ENCODE measurements around the gene SIX1.

SIX1 gene

GRCh38 chr14:60632257-60632656, 17.0 kb downstream of the SIX1 start:
- Mint-ChIP-seq H3K27me3 (peaks cover 20% of the 10 kb centered on the region), H3K4me1 (peaks cover 10% of the 10 kb centered on the region), H3K9me3 (no peaks in the 10 kb centered on the region), H3K27ac (ENCODE audit: low read depth) (no peak overlapping the region), H3K36me3 (ENCODE audit: insufficient read depth) (no peaks in the 10 kb centered on the region), H3K4me3 (peak overlapping the region; percentile 31)
- DNase-seq (ENCODE audit: low spot score in 2 of 2) = no peak
- ATAC-seq (replicated peaks; ENCODE audit: extremely low read depth, poor library complexity, severe bottlenecking) = peak; percentile 43

DNA sequence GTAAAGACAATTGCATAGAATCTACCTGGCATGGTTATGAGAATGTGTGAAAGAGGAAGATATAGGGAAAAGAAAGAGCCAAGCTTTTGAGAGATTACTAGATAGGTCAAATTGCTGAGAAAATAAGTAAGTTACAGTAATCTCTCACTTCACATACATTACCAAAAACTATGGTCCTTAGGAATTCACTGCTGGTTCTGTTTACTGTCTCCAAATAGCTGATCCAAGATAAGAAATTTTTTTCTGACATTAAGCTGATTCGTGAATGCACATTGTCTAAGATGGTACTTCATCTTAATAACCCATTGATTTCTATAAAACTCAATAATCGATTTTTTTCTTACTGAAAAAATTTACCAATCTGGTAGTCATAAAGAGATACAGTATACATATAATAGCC, 17.4 kb downstream of the SIX1 start:
- Mint-ChIP-seq H3K9me3 (no peaks in the 10 kb centered on the region), H3K4me3 (no peak overlapping the region), H3K27me3 (peaks cover 16% of the 10 kb centered on the region), H3K36me3 (ENCODE audit: insufficient read depth) (no peaks in the 10 kb centered on the region), H3K27ac (ENCODE audit: low read depth) (no peak overlapping the region), H3K4me1 (peaks cover 10% of the 10 kb centered on the region)
- ATAC-seq (replicated peaks; ENCODE audit: extremely low read depth, poor library complexity, severe bottlenecking) (no peak), DNase-seq (ENCODE audit: low spot score in 2 of 2) (no peak)

DNA sequence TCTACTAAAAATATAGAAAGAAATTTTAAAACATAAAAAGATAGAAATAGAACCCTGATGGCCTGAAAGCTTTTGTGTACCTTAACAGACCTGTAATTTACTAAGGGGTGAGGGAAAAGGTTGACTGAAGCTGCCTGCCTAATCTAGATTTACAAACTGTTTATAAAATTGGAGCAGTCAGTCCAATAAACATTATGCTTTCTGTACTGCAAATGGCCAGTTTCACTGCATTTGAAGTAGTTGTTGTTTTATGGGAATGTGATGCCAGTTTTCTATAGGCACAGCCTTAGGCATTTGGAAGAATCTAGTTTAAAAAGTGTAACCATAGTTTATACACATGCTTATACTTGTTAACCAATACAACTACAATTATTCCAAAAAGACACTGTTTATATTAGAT, 19.1 kb downstream of the SIX1 start:
- Mint-ChIP-seq H3K36me3 (ENCODE audit: insufficient read depth) (no peaks in the 10 kb centered on the region), H3K4me3 (no peak overlapping the region), H3K27me3 (peaks cover 4% of the 10 kb centered on the region), H3K27ac (ENCODE audit: low read depth) (no peak overlapping the region), H3K9me3 (no peaks in the 10 kb centered on the region), H3K4me1 (peaks cover 10% of the 10 kb centered on the region)
- no peak for ATAC-seq (replicated peaks; ENCODE audit: extremely low read depth, poor library complexity, severe bottlenecking)
- DNase-seq (ENCODE audit: low spot score in 2 of 2) = no peak

DNA sequence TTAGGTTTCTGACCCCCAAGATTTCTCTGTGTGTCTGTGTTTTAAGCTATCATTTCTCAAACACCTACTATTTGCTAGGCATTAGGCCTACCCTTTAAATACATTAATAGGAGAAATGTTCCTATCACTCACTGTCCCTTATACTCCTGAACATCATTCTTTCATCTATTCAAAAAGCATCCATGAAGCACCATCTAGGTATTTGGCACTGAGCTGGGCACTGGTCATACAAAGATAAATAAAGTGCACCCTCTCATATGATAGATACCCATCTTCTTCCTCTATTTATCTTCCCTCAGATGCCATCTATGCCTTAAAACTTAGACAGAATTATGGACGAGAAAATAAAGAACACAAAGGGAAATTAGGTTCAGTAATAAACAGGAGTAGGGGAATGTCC, 20.4 kb downstream of the SIX1 start:
- Mint-ChIP-seq H3K27ac (ENCODE audit: low read depth) (no peak overlapping the region), H3K4me1 (peaks cover 10% of the 10 kb centered on the region), H3K4me3 (no peak overlapping the region), H3K36me3 (ENCODE audit: insufficient read depth) (no peaks in the 10 kb centered on the region), H3K27me3 (peaks cover 17% of the 10 kb centered on the region), H3K9me3 (no peaks in the 10 kb centered on the region)
- no peak for DNase-seq (ENCODE audit: low spot score in 2 of 2)
- no peak for ATAC-seq (replicated peaks; ENCODE audit: extremely low read depth, poor library complexity, severe bottlenecking)

DNA sequence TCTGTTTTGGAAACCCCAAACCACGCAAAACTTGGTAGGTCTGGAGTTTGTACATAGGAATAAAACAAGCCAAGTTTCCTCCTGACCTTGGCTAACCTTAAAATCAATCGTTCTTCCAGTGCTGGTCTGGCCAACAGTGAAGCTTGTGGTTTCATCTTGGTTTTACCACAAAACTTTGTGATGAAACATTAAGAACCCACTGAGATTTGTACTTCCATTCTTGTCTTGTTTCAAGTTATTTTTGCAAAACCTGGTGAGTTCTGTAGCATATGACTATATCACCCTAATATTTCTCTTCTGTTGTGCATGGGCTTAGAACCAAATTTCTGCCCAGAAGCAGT, 26.4 kb downstream of the SIX1 start:
- Mint-ChIP-seq H3K36me3 (ENCODE audit: insufficient read depth) (no peaks in the 10 kb centered on the region), H3K27ac (ENCODE audit: low read depth) (no peak overlapping the region), H3K4me3 (no peak overlapping the region), H3K4me1 (no peaks in the 10 kb centered on the region), H3K27me3 (peaks cover 30% of the 10 kb centered on the region), H3K9me3 (no peaks in the 10 kb centered on the region)
- no peak for ATAC-seq (replicated peaks; ENCODE audit: extremely low read depth, poor library complexity, severe bottlenecking)
- no peak for DNase-seq (ENCODE audit: low spot score in 2 of 2)

GRCh38 chr14:60622210-60622916, 26.9 kb downstream of the SIX1 start:
- Mint-ChIP-seq H3K4me1 (no peaks in the 10 kb centered on the region), H3K4me3 (no peak overlapping the region), H3K27me3 (peaks cover 30% of the 10 kb centered on the region), H3K27ac (ENCODE audit: low read depth) (no peak overlapping the region), H3K36me3 (ENCODE audit: insufficient read depth) (no peaks in the 10 kb centered on the region), H3K9me3 (no peaks in the 10 kb centered on the region)
- ATAC-seq (replicated peaks; ENCODE audit: extremely low read depth, poor library complexity, severe bottlenecking) = no peak
- DNase-seq (ENCODE audit: low spot score in 2 of 2) = no peak

DNA sequence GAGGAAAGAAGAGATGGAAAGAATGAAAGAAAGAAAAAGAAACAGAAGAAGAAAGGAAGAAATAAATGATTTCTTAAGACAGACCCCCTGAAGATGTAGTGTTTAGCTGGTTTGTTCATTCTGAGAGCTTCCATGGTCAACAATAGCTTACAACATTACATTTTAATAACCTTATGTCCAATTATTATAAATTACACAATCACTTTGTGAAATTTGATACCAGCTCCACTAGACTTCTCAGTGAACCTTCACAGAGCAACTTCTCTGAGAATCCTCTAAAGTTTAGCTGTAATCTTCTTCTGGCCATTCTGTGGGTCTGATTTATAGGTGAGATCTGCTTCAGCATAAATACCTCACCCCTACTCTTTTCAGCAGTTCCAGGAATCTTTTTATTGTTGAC, 27.9 kb downstream of the SIX1 start:
- Mint-ChIP-seq H3K9me3 (no peaks in the 10 kb centered on the region), H3K4me1 (no peaks in the 10 kb centered on the region), H3K4me3 (no peak overlapping the region), H3K27me3 (peaks cover 34% of the 10 kb centered on the region), H3K36me3 (ENCODE audit: insufficient read depth) (no peaks in the 10 kb centered on the region), H3K27ac (ENCODE audit: low read depth) (no peak overlapping the region)
- ATAC-seq (replicated peaks; ENCODE audit: extremely low read depth, poor library complexity, severe bottlenecking) (no peak), DNase-seq (ENCODE audit: low spot score in 2 of 2) (no peak)

DNA sequence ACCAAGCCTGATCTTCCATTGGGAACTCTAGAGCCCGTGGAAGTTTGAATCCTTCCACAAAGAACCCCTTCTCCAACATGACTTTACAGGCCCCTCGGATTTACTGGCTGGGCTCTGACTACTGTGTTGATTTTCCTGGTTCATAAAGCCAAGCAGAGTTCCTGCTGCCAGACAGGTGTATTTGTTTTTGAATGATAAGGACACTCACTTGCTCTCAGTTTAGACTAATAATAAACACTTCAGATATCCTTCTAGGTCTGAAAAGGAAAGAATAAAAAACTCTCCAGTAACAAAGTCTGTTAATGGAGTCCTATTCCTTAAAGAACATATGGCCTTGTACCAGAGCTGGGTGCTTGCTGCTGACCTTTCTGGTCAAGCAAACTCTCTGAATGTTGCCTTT, 31.0 kb downstream of the SIX1 start:
- H3K4me1 Mint-ChIP-seq = no peaks in the 10 kb centered on the region
- H3K27ac Mint-ChIP-seq (ENCODE audit: low read depth) = no peak overlapping the region
- ATAC-seq (replicated peaks; ENCODE audit: extremely low read depth, poor library complexity, severe bottlenecking) (no peak), DNase-seq (ENCODE audit: low spot score in 2 of 2) (no peak)
- no peak overlapping the region for H3K4me3 Mint-ChIP-seq
- H3K27me3 Mint-ChIP-seq = peaks cover 31% of the 10 kb centered on the region
- H3K9me3 Mint-ChIP-seq = no peaks in the 10 kb centered on the region
- no peaks in the 10 kb centered on the region for H3K36me3 Mint-ChIP-seq (ENCODE audit: insufficient read depth)

DNA sequence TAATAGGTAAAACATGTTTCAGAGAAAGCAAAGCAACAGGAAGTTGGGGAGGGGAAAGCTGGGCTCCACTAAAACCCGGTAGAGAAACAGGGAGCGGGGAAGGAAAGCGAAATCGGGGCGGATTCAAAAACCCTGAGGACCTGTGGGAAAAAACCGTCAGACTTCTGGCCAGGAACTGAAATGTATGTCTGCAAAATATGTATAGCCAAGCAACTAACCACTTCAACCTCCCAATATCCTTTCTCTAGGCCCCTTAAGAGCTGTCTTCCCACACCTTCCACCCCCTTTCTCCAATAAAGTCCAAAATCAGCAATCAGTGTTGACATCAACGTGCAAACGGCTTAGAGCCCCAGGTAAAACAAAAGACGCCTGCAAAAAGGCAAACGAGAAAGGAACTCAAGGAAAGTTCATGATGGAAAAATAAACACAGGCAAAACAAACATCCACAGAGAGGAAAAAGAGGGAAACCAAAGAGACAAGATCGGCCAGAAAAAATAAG, 32.8 kb downstream of the SIX1 start:
- DNase-seq (ENCODE audit: low spot score in 2 of 2) (no peak), ATAC-seq (replicated peaks; ENCODE audit: extremely low read depth, poor library complexity, severe bottlenecking) (no peak)
- no peaks in the 10 kb centered on the region for H3K36me3 Mint-ChIP-seq (ENCODE audit: insufficient read depth)
- no peaks in the 10 kb centered on the region for H3K9me3 Mint-ChIP-seq
- H3K4me1 Mint-ChIP-seq = no peaks in the 10 kb centered on the region
- H3K4me3 Mint-ChIP-seq = no peak overlapping the region
- H3K27ac Mint-ChIP-seq (ENCODE audit: low read depth) = no peak overlapping the region
- peaks cover 25% of the 10 kb centered on the region for H3K27me3 Mint-ChIP-seq

- no peaks in the 10 kb centered on the region for H3K4me1 Mint-ChIP-seq
- H3K4me3 Mint-ChIP-seq = no peak overlapping the region
- H3K36me3 Mint-ChIP-seq (ENCODE audit: insufficient read depth) = no peaks in the 10 kb centered on the region
- DNase-seq (ENCODE audit: low spot score in 2 of 2) (no peak), ATAC-seq (replicated peaks; ENCODE audit: extremely low read depth, poor library complexity, severe bottlenecking) (no peak)
- peaks cover 56% of the 10 kb centered on the region for H3K27me3 Mint-ChIP-seq
- no peaks in the 10 kb centered on the region for H3K9me3 Mint-ChIP-seq
- H3K27ac Mint-ChIP-seq (ENCODE audit: low read depth) = no peak overlapping the region
These were observed 47.0 kb downstream of the SIX1 start for GRCh38 chr14:60602291-60602690.

DNA sequence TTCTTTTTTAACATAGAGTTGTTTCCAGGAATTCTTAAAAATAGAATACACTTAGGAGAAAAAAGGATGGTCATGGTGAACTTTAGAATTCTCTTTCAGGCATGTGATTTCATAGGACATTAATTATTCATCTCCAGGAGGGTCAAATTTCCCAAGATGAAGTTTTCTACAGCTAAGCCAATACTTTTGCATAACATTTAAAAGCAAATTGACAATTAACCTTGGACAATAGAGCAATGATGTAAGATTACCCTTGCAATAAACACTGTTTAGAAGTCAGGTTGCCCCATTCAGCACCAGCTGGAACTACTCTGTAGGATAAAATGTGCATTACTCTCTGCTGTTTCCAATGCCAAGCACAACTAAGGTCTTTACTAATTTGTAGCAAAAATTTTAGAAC, 49.5 kb downstream of the SIX1 start:
- no peaks in the 10 kb centered on the region for H3K4me1 Mint-ChIP-seq
- DNase-seq (ENCODE audit: low spot score in 2 of 2) = no peak
- ATAC-seq (replicated peaks; ENCODE audit: extremely low read depth, poor library complexity, severe bottlenecking) = no peak
- peaks cover 73% of the 10 kb centered on the region for H3K27me3 Mint-ChIP-seq
- H3K9me3 Mint-ChIP-seq = no peaks in the 10 kb centered on the region
- no peaks in the 10 kb centered on the region for H3K36me3 Mint-ChIP-seq (ENCODE audit: insufficient read depth)
- H3K27ac Mint-ChIP-seq (ENCODE audit: low read depth) = no peak overlapping the region
- no peak overlapping the region for H3K4me3 Mint-ChIP-seq

- ATAC-seq (replicated peaks; ENCODE audit: extremely low read depth, poor library complexity, severe bottlenecking) = no peak
- H3K9me3 Mint-ChIP-seq = no peaks in the 10 kb centered on the region
- H3K4me3 Mint-ChIP-seq = no peak overlapping the region
These were observed 53.1 kb downstream of the SIX1 start for GRCh38 chr14:60596139-60596538.

DNA sequence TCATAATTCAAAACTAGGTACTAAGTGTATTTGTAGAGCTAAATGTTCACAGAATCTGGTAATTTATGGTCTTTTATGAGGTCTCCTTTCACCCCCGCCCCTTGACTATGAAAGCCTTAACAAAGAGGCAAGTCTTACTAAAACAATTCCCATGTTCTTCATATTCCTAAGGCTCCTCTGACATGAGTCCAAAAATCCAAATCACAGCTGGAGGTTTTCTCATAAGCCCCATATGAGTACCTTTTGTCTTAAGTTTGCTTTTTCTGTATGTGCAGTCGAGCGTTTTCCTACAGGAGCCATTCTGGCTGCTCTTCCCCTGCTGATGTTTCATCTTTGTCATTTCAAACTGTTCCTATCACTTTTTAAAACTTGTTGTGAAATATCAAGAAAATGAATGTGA, 55.2 kb downstream of the SIX1 start:
- H3K27me3 Mint-ChIP-seq = peaks cover 31% of the 10 kb centered on the region
- ATAC-seq (replicated peaks; ENCODE audit: extremely low read depth, poor library complexity, severe bottlenecking) = no peak
- H3K27ac Mint-ChIP-seq (ENCODE audit: low read depth) = no peak overlapping the region
- H3K9me3 Mint-ChIP-seq = no peaks in the 10 kb centered on the region
- no peaks in the 10 kb centered on the region for H3K36me3 Mint-ChIP-seq (ENCODE audit: insufficient read depth)
- DNase-seq (ENCODE audit: low spot score in 2 of 2) = no peak
- no peak overlapping the region for H3K4me3 Mint-ChIP-seq
- H3K4me1 Mint-ChIP-seq = no peaks in the 10 kb centered on the region

More at GRCh38 chr14:60596139-60596538, 53.1 kb downstream of the SIX1 start:
- Mint-ChIP-seq H3K27ac (ENCODE audit: low read depth) (no peak overlapping the region), H3K27me3 (peaks cover 37% of the 10 kb centered on the region), H3K4me1 (no peaks in the 10 kb centered on the region), H3K36me3 (ENCODE audit: insufficient read depth) (no peaks in the 10 kb centered on the region)
- no peak for DNase-seq (ENCODE audit: low spot score in 2 of 2)

Measured in central memory CD8-positive, alpha-beta T cell (primary cell).